Liver (tissue), 9 donors: ENCODE results near the gene NPHS2. TPM values are rescaled to one million over a fixed set of nuclear protein-coding genes. Genes with fewer than 3 reads are reported as not detected.

Experiments used
- DNase-seq: peaks from one replicate; pipeline ENCODE4 v3.0.0-alpha.2; 2017; ENCODE audit warnings: low spot score
- H3K27ac ChIP-seq, 2 donors: one replicate each; pipeline ENCODE4 v1.7.0; 2013; ENCODE audit warnings: inconsistent platforms in 2 of 2, low read length in 2 of 2, control low read depth in 1 of 2, low read depth in 1 of 2, mild to moderate bottlenecking in 1 of 2
- H3K27me3 ChIP-seq, 4 donors: one replicate each; pipeline versions ENCODE4 v1.6.1 to v1.7.0; 2013; ENCODE audit warnings: low read length in 3 of 4, inconsistent platforms in 1 of 4, mild to moderate bottlenecking in 1 of 4, moderate library complexity in 1 of 4; ENCODE audit not compliant: control insufficient read depth in 4 of 4, insufficient read depth in 4 of 4
- H3K36me3 ChIP-seq, 4 donors: one replicate each; pipeline versions ENCODE4 v1.6.1 to v1.7.0; 2013; ENCODE audit warnings: low read length in 3 of 4, mild to moderate bottlenecking in 3 of 4, low read depth in 1 of 4, moderate library complexity in 1 of 4; ENCODE audit not compliant: control insufficient read depth in 4 of 4, insufficient read depth in 3 of 4
- H3K4me1 ChIP-seq, 4 donors: one replicate each; pipeline versions ENCODE4 v1.6.1 to v1.7.0; 2013; ENCODE audit warnings: low read length in 3 of 4, mild to moderate bottlenecking in 3 of 4, moderate library complexity in 1 of 4; ENCODE audit not compliant: control insufficient read depth in 4 of 4, insufficient read depth in 4 of 4
- H3K4me3 ChIP-seq, 3 donors: one replicate each; pipeline versions ENCODE4 v1.6.1 to v1.7.0; 2013; ENCODE audit warnings: low read length in 3 of 3, control low read depth in 1 of 3, low read depth in 1 of 3, mild to moderate bottlenecking in 1 of 3
- H3K9ac ChIP-seq, 2 donors: one replicate each; pipeline ENCODE4 v1.7.0; 2013; ENCODE audit warnings: low read length in 2 of 2, mild to moderate bottlenecking in 2 of 2, moderate library complexity in 2 of 2, control low read depth in 1 of 2, low read depth in 1 of 2
- H3K9me3 ChIP-seq, 4 donors: one replicate each; pipeline versions ENCODE4 v1.6.1 to v1.7.0; 2013; ENCODE audit warnings: low read length in 3 of 4; ENCODE audit not compliant: control insufficient read depth in 4 of 4
- EGR1 ChIP-seq, 2 donors: IDR thresholded peaks; 2 replicates each; pipeline ENCODE4 v1.6.1; 2016 to 2018; ENCODE audit warnings: antibody characterized with exemption in 2 of 2, low read depth in 2 of 2
- FOXA1 ChIP-seq: IDR thresholded peaks from 2 replicates; pipeline ENCODE4 v1.6.1; 2016; ENCODE audit warnings: antibody characterized with exemption
- FOXA2 ChIP-seq: IDR thresholded peaks from 2 replicates; pipeline ENCODE4 v1.6.1; 2016; ENCODE audit warnings: antibody characterized with exemption
- GABPA ChIP-seq, 2 donors: IDR thresholded peaks in 1 of 2; conservative IDR thresholded peaks in 1 of 2; 2 replicates each; pipeline ENCODE4 v1.6.1; 2016; ENCODE audit warnings: antibody characterized with exemption in 2 of 2, mild to moderate bottlenecking in 1 of 2, moderate library complexity in 1 of 2
- HNF4A ChIP-seq, 2 donors: conservative IDR thresholded peaks; 2 replicates each; pipeline ENCODE4 v1.6.1; 2016; ENCODE audit warnings: antibody characterized with exemption in 2 of 2, mild to moderate bottlenecking in 2 of 2
- HNF4G ChIP-seq: IDR thresholded peaks from 2 replicates; pipeline ENCODE4 v1.6.1; 2016; ENCODE audit warnings: antibody characterized with exemption
- JUND ChIP-seq, 2 donors: IDR thresholded peaks; 2 replicates each; pipeline ENCODE4 v1.6.1; 2016; ENCODE audit warnings: antibody characterized with exemption in 2 of 2
- NR2F2 ChIP-seq: IDR thresholded peaks from 2 replicates; pipeline ENCODE4 v1.6.1; 2016; ENCODE audit warnings: antibody characterized with exemption
- RAD21 ChIP-seq, 2 donors: IDR thresholded peaks; 2 replicates each; pipeline ENCODE4 v1.6.1; 2016; ENCODE audit warnings: antibody characterized with exemption in 2 of 2, mild to moderate bottlenecking in 2 of 2
- RXRA ChIP-seq, 2 donors: IDR thresholded peaks; 2 replicates each; pipeline ENCODE4 v1.6.1; 2017 to 2018; ENCODE audit warnings: antibody characterized with exemption in 2 of 2, mild to moderate bottlenecking in 1 of 2
- SP1 ChIP-seq: IDR thresholded peaks from 2 replicates; pipeline ENCODE4 v1.6.1; 2018; ENCODE audit warnings: antibody characterized with exemption, mild to moderate bottlenecking
- TAF1 ChIP-seq: conservative IDR thresholded peaks from 2 replicates; pipeline ENCODE4 v1.6.1; 2016; ENCODE audit warnings: antibody characterized with exemption, mild to moderate bottlenecking
- YY1 ChIP-seq: IDR thresholded peaks from 2 replicates; pipeline ENCODE4 v1.6.1; 2016; ENCODE audit warnings: antibody characterized with exemption, mild to moderate bottlenecking
- WGBS: extraction: QIAGEN DNeasy Blood & Tissue Kit; methylation state at CpG from one replicate; pipeline ENCODE4 v1.1.7; 2013; 5-methylcytosine and 5-hydroxymethylcytosine counted together
- polyA plus RNA-seq, 2 donors: library from polyadenylated mRNA; stranded (reverse) in 1 of 2; unstranded in 1 of 2; fragments of 200-250 nt in 1 of 2; fragments of >200 nt in 1 of 2; fragmentation: Nextera tagmentation in 1 of 2; extraction: Ambion mirVana in 1 of 2; gene quantifications; one replicate each; pipeline versions ENCODE4 v1.2.1 to v1.2.3, GENCODE V29; 2013 to 2015
- total RNA-seq, 2 donors: library from RNA; depleted of rRNA; stranded (reverse); fragments of >200 nt; gene quantifications; one replicate each; pipeline ENCODE4 v1.2.3, GENCODE V29; 2014
- TF ChIP-seq, protein P1 (sequence below): fragments of 150-350 bp; IDR thresholded peaks from 2 replicates; pipeline ENCODE4 v1.5.1; 2017; ENCODE audit warnings: improper control_type of control experiment, low read depth, low read length; ENCODE audit not compliant: missing input control
- TF ChIP-seq, protein P2 (sequence below): IDR thresholded peaks from 2 replicates; pipeline ENCODE4 v1.6.1; 2016; ENCODE audit warnings: antibody characterized with exemption
- TF ChIP-seq, protein P3 (sequence below): IDR thresholded peaks from 2 replicates; pipeline ENCODE4 v1.6.1; 2016; ENCODE audit warnings: antibody characterized with exemption
- TF ChIP-seq, protein P4 (sequence below): IDR thresholded peaks from 2 replicates; pipeline ENCODE4 v1.6.1; 2016; ENCODE audit warnings: antibody characterized with exemption, mild to moderate bottlenecking
- TF ChIP-seq, protein P5 (sequence below): IDR thresholded peaks from 2 replicates; pipeline ENCODE4 v1.6.1; 2016; ENCODE audit warnings: antibody characterized with exemption
- donor health status: healthy.
- donor health status: healthy.
- donor health status: healthy.
- donor health status: healthy.
- donor health status: healthy.

The NPHS2 gene
- total and polyA plus RNA-seq, 4 donors = not detected

DNA sequence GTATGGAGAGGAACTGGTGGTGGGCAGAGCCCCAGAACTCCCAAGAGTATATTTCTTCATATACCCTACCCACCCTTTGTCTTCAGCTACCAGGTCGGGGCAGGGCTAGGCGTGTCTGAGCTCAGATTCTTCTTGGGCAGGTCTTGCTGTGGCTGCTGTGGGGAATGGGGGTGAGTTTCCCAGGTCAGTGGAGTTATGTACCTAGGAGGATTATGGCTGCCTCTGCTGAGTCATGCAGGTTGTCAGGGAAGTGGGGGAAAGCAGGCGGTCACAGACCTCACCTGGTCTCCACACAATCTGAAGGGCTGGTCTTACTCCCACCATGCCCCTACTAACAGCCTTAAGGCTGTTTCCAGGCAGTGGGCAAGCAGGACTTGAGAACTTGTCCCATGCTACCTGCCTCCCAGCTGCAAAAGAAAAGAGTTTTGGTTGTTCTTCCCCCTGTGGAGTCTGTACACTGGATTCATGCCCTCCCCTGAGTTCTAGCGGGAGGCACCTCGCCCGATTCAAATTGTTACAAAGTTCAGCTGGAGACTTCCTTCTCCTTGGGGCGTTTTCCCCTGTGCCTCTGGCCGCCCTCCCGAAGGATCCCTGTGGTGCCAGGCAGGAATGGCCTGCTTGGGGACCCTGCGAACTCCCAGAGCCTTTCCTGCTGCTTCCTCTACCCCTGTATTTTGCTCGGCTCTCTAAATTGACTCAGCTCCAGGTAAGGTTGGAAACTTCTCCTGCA is 58.6 kb downstream of the NPHS2 start:
- no peak overlapping the region for H3K9ac ChIP-seq
- no peak for TF ChIP-seq RAD21 (IDR thresholded peaks at IDR 0.05)
- TF ChIP-seq JUND (IDR thresholded peaks at IDR 0.05) = no peak
- TF ChIP-seq YY1 = no peak
- TF ChIP-seq, protein P1, sequence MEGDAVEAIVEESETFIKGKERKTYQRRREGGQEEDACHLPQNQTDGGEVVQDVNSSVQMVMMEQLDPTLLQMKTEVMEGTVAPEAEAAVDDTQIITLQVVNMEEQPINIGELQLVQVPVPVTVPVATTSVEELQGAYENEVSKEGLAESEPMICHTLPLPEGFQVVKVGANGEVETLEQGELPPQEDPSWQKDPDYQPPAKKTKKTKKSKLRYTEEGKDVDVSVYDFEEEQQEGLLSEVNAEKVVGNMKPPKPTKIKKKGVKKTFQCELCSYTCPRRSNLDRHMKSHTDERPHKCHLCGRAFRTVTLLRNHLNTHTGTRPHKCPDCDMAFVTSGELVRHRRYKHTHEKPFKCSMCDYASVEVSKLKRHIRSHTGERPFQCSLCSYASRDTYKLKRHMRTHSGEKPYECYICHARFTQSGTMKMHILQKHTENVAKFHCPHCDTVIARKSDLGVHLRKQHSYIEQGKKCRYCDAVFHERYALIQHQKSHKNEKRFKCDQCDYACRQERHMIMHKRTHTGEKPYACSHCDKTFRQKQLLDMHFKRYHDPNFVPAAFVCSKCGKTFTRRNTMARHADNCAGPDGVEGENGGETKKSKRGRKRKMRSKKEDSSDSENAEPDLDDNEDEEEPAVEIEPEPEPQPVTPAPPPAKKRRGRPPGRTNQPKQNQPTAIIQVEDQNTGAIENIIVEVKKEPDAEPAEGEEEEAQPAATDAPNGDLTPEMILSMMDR = no peak
- no peak for TF ChIP-seq SP1
- no peak for TF ChIP-seq EGR1 (IDR thresholded peaks at IDR 0.05; ENCODE audit: low read depth in 2 of 2)
- TF ChIP-seq FOXA1 = no peak
- TF ChIP-seq TAF1 = no peak
- TF ChIP-seq NR2F2 = no peak
- no peak for TF ChIP-seq HNF4G
- TF ChIP-seq, protein P2, sequence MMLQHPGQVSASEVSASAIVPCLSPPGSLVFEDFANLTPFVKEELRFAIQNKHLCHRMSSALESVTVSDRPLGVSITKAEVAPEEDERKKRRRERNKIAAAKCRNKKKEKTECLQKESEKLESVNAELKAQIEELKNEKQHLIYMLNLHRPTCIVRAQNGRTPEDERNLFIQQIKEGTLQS = no peak
- TF ChIP-seq, protein P3, sequence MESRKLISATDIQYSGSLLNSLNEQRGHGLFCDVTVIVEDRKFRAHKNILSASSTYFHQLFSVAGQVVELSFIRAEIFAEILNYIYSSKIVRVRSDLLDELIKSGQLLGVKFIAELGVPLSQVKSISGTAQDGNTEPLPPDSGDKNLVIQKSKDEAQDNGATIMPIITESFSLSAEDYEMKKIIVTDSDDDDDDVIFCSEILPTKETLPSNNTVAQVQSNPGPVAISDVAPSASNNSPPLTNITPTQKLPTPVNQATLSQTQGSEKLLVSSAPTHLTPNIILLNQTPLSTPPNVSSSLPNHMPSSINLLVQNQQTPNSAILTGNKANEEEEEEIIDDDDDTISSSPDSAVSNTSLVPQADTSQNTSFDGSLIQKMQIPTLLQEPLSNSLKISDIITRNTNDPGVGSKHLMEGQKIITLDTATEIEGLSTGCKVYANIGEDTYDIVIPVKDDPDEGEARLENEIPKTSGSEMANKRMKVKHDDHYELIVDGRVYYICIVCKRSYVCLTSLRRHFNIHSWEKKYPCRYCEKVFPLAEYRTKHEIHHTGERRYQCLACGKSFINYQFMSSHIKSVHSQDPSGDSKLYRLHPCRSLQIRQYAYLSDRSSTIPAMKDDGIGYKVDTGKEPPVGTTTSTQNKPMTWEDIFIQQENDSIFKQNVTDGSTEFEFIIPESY = no peak
- no peak for TF ChIP-seq FOXA2
- TF ChIP-seq GABPA (IDR thresholded peaks at IDR 0.05 in 1 of 2, conservative IDR thresholded peaks at IDR 0.05 in 1 of 2) = no peak
- TF ChIP-seq, protein P4, sequence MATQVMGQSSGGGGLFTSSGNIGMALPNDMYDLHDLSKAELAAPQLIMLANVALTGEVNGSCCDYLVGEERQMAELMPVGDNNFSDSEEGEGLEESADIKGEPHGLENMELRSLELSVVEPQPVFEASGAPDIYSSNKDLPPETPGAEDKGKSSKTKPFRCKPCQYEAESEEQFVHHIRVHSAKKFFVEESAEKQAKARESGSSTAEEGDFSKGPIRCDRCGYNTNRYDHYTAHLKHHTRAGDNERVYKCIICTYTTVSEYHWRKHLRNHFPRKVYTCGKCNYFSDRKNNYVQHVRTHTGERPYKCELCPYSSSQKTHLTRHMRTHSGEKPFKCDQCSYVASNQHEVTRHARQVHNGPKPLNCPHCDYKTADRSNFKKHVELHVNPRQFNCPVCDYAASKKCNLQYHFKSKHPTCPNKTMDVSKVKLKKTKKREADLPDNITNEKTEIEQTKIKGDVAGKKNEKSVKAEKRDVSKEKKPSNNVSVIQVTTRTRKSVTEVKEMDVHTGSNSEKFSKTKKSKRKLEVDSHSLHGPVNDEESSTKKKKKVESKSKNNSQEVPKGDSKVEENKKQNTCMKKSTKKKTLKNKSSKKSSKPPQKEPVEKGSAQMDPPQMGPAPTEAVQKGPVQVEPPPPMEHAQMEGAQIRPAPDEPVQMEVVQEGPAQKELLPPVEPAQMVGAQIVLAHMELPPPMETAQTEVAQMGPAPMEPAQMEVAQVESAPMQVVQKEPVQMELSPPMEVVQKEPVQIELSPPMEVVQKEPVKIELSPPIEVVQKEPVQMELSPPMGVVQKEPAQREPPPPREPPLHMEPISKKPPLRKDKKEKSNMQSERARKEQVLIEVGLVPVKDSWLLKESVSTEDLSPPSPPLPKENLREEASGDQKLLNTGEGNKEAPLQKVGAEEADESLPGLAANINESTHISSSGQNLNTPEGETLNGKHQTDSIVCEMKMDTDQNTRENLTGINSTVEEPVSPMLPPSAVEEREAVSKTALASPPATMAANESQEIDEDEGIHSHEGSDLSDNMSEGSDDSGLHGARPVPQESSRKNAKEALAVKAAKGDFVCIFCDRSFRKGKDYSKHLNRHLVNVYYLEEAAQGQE = no peak
- TF ChIP-seq, protein P5, sequence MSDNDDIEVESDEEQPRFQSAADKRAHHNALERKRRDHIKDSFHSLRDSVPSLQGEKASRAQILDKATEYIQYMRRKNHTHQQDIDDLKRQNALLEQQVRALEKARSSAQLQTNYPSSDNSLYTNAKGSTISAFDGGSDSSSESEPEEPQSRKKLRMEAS = no peak
- TF ChIP-seq HNF4A (conservative IDR thresholded peaks at IDR 0.05) = no peak
- TF ChIP-seq RXRA (IDR thresholded peaks at IDR 0.05) = no peak
- H3K27me3 ChIP-seq = peaks cover 0 to 3% (median 1%) of the 10 kb centered on the region in 4 donors
- H3K9me3 ChIP-seq = no peaks in the 10 kb centered on the region
- no peaks in the 10 kb centered on the region for H3K36me3 ChIP-seq
- H3K4me3 ChIP-seq = no peak overlapping the region
- WGBS = 72% methylated on average over 11 of the region's 11 CpGs
- DNase-seq = no peak
- no peaks in the 10 kb centered on the region for H3K4me1 ChIP-seq
- H3K27ac ChIP-seq = no peak overlapping the region
